MM.1S (cell line): ENCODE measurements around the gene FAM120B.

Experiments used
- EZH2 ChIP-seq: fragments of 300-600 bp; sonication (generic); optimal IDR thresholded peaks from 2 replicates; pipeline ENCODE3; 2017; ENCODE audit warnings: low read depth, mild to moderate bottlenecking, antibody characterized with exemption, low read length, mixed read lengths
- EZH2phosphoT487 ChIP-seq: fragments of 300-600 bp; sonication (generic); IDR thresholded peaks from 2 replicates; pipeline ENCODE4 v1.6.1; 2018; ENCODE audit warnings: antibody characterized with exemption, low read length
- TF ChIP-seq, protein P1 (sequence below): fragments of 300-600 bp; sonication (generic); IDR thresholded peaks from 2 replicates; pipeline ENCODE4 v1.5.1; 2016; ENCODE audit warnings: antibody characterized with exemption, low read length, mixed read lengths

DNA sequence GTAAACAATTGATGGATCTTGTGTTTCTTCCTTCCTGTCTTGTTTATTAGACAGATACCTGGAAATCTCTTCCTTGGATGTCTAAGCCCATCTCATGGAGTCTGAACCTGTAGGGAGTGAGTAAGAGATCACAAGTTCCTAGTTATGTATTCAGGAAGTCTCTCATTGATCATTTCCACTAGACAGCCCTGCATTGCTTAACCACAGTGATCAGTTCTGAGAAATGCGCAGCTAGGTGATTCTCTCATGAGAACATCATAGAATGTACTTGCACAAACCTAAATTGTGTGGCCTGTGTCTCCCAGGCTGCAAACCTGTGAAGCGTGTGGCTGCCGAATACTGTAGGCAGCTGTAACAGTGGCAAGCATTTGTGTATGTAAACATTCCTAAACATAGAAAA is 39.1 kb downstream of the FAM120B start:
- TF ChIP-seq EZH2 (no peak), EZH2phosphoT487 (no peak)
- TF ChIP-seq, protein P1, sequence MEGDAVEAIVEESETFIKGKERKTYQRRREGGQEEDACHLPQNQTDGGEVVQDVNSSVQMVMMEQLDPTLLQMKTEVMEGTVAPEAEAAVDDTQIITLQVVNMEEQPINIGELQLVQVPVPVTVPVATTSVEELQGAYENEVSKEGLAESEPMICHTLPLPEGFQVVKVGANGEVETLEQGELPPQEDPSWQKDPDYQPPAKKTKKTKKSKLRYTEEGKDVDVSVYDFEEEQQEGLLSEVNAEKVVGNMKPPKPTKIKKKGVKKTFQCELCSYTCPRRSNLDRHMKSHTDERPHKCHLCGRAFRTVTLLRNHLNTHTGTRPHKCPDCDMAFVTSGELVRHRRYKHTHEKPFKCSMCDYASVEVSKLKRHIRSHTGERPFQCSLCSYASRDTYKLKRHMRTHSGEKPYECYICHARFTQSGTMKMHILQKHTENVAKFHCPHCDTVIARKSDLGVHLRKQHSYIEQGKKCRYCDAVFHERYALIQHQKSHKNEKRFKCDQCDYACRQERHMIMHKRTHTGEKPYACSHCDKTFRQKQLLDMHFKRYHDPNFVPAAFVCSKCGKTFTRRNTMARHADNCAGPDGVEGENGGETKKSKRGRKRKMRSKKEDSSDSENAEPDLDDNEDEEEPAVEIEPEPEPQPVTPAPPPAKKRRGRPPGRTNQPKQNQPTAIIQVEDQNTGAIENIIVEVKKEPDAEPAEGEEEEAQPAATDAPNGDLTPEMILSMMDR, result no peak
